ENCODE measurements around the gene RWDD3. TPM values are rescaled to one million over a fixed set of nuclear protein-coding genes. Genes with fewer than 3 reads are reported as not detected.

Gene RWDD3
- polyA plus RNA-seq, 2 donors: 7.8 to 26.9 TPM

- Histone ChIP-seq H3K4me3 (ENCODE audit: low read depth in 1 of 2, low read length in 2 of 2) (no peak overlapping the region), H3K27me3 (ENCODE audit: control insufficient read depth in 1 of 2, insufficient read depth in 2 of 2, low read length in 2 of 2) (no peaks in the 10 kb centered on the region), H3K36me3 (ENCODE audit: control insufficient read depth in 2 of 2, insufficient read depth in 2 of 2, low read length in 1 of 2) (no peaks in the 10 kb centered on the region), H3K9me3 (ENCODE audit: control insufficient read depth in 2 of 2, insufficient read depth in 1 of 2, low read depth in 1 of 2, low read length in 1 of 2) (no peaks in the 10 kb centered on the region), H3K27ac (ENCODE audit: low read depth in 2 of 2, low read length in 1 of 2) (no peak overlapping the region), H3K4me1 (ENCODE audit: control insufficient read depth in 2 of 2, insufficient read depth in 2 of 2, low read length in 1 of 2) (no peaks in the 10 kb centered on the region)
- WGBS, 2 donors: 64 to 78% methylated on average over 3 of the region's 3 CpGs
Observed at GRCh38 chr1:95226781-95227660, 7.0 kb upstream of the RWDD3 start.

GRCh38 chr1:95229037-95229436, 5.0 kb upstream of the RWDD3 start:
- no peaks in the 10 kb centered on the region for H3K4me1 ChIP-seq (ENCODE audit: control insufficient read depth in 2 of 2, insufficient read depth in 2 of 2, low read length in 1 of 2)
- no peak overlapping the region for H3K4me3 ChIP-seq (ENCODE audit: low read depth in 1 of 2, low read length in 2 of 2)
- 75 to 82% methylated on average over 5 of the region's 5 CpGs for WGBS, 2 donors
- no peaks in the 10 kb centered on the region for H3K27me3 ChIP-seq (ENCODE audit: control insufficient read depth in 1 of 2, insufficient read depth in 2 of 2, low read length in 2 of 2)
- H3K9me3 ChIP-seq (ENCODE audit: control insufficient read depth in 2 of 2, insufficient read depth in 1 of 2, low read depth in 1 of 2, low read length in 1 of 2): no peaks in the 10 kb centered on the region
- no peaks in the 10 kb centered on the region for H3K36me3 ChIP-seq (ENCODE audit: control insufficient read depth in 2 of 2, insufficient read depth in 2 of 2, low read length in 1 of 2)
- no peak overlapping the region for H3K27ac ChIP-seq (ENCODE audit: low read depth in 2 of 2, low read length in 1 of 2)

GRCh38 chr1:95229706-95230105, 4.3 kb upstream of the RWDD3 start:
- Histone ChIP-seq H3K27ac (ENCODE audit: low read depth in 2 of 2, low read length in 1 of 2) (no peak overlapping the region), H3K36me3 (ENCODE audit: control insufficient read depth in 2 of 2, insufficient read depth in 2 of 2, low read length in 1 of 2) (no peaks in the 10 kb centered on the region)

GRCh38 chr1:95230256-95230655, 3.8 kb upstream of the RWDD3 start:
- H3K9me3 ChIP-seq (ENCODE audit: control insufficient read depth in 2 of 2, insufficient read depth in 1 of 2, low read depth in 1 of 2, low read length in 1 of 2): no peaks in the 10 kb centered on the region
- H3K36me3 ChIP-seq (ENCODE audit: control insufficient read depth in 2 of 2, insufficient read depth in 2 of 2, low read length in 1 of 2): no peaks in the 10 kb centered on the region
- H3K4me1 ChIP-seq (ENCODE audit: control insufficient read depth in 2 of 2, insufficient read depth in 2 of 2, low read length in 1 of 2): no peaks in the 10 kb centered on the region
- H3K27me3 ChIP-seq (ENCODE audit: control insufficient read depth in 1 of 2, insufficient read depth in 2 of 2, low read length in 2 of 2): no peaks in the 10 kb centered on the region
- H3K4me3 ChIP-seq (ENCODE audit: low read depth in 1 of 2, low read length in 2 of 2): no peak overlapping the region
- 63 to 67% methylated on average over 2 of the region's 2 CpGs for WGBS, 2 donors
- H3K27ac ChIP-seq (ENCODE audit: low read depth in 2 of 2, low read length in 1 of 2): no peak overlapping the region

More at GRCh38 chr1:95229706-95230105, 4.3 kb upstream of the RWDD3 start:
- Histone ChIP-seq H3K27me3 (ENCODE audit: control insufficient read depth in 1 of 2, insufficient read depth in 2 of 2, low read length in 2 of 2) (no peaks in the 10 kb centered on the region), H3K4me1 (ENCODE audit: control insufficient read depth in 2 of 2, insufficient read depth in 2 of 2, low read length in 1 of 2) (no peaks in the 10 kb centered on the region), H3K4me3 (ENCODE audit: low read depth in 1 of 2, low read length in 2 of 2) (no peak overlapping the region), H3K9me3 (ENCODE audit: control insufficient read depth in 2 of 2, insufficient read depth in 1 of 2, low read depth in 1 of 2, low read length in 1 of 2) (no peaks in the 10 kb centered on the region)

- H3K36me3 ChIP-seq (ENCODE audit: control insufficient read depth in 2 of 2, insufficient read depth in 2 of 2, low read length in 1 of 2): no peaks in the 10 kb centered on the region
- H3K4me1 ChIP-seq (ENCODE audit: control insufficient read depth in 2 of 2, insufficient read depth in 2 of 2, low read length in 1 of 2): no peaks in the 10 kb centered on the region
- 51 to 69% methylated on average over 3 of the region's 3 CpGs for WGBS, 2 donors
- no peaks in the 10 kb centered on the region for H3K9me3 ChIP-seq (ENCODE audit: control insufficient read depth in 2 of 2, insufficient read depth in 1 of 2, low read depth in 1 of 2, low read length in 1 of 2)
- H3K4me3 ChIP-seq (ENCODE audit: low read depth in 1 of 2, low read length in 2 of 2): no peak overlapping the region
- H3K27me3 ChIP-seq (ENCODE audit: control insufficient read depth in 1 of 2, insufficient read depth in 2 of 2, low read length in 2 of 2): no peaks in the 10 kb centered on the region
- H3K27ac ChIP-seq (ENCODE audit: low read depth in 2 of 2, low read length in 1 of 2): no peak overlapping the region
Observed at GRCh38 chr1:95230768-95231191, 3.2 kb upstream of the RWDD3 start.

GRCh38 chr1:95232646-95233318, 1.2 kb upstream of the RWDD3 start:
- H3K36me3 ChIP-seq (ENCODE audit: control insufficient read depth in 2 of 2, insufficient read depth in 2 of 2, low read length in 1 of 2): no peaks in the 10 kb centered on the region
- peak overlapping the region in 1 of 2 donors; percentile 71 for H3K27ac ChIP-seq (ENCODE audit: low read depth in 2 of 2, low read length in 1 of 2)
- no peaks in the 10 kb centered on the region for H3K9me3 ChIP-seq (ENCODE audit: control insufficient read depth in 2 of 2, insufficient read depth in 1 of 2, low read depth in 1 of 2, low read length in 1 of 2)
- 45 to 47% methylated on average over 8 of the region's 8 CpGs for WGBS, 2 donors
- H3K4me3 ChIP-seq (ENCODE audit: low read depth in 1 of 2, low read length in 2 of 2): peak overlapping the region; percentile 45 to 70
- no peaks in the 10 kb centered on the region for H3K27me3 ChIP-seq (ENCODE audit: control insufficient read depth in 1 of 2, insufficient read depth in 2 of 2, low read length in 2 of 2)
- H3K4me1 ChIP-seq (ENCODE audit: control insufficient read depth in 2 of 2, insufficient read depth in 2 of 2, low read length in 1 of 2): no peaks in the 10 kb centered on the region

- no peaks in the 10 kb centered on the region for H3K4me1 ChIP-seq (ENCODE audit: control insufficient read depth in 2 of 2, insufficient read depth in 2 of 2, low read length in 1 of 2)
- no peaks in the 10 kb centered on the region for H3K27me3 ChIP-seq (ENCODE audit: control insufficient read depth in 1 of 2, insufficient read depth in 2 of 2, low read length in 2 of 2)
- H3K9me3 ChIP-seq (ENCODE audit: control insufficient read depth in 2 of 2, insufficient read depth in 1 of 2, low read depth in 1 of 2, low read length in 1 of 2): no peaks in the 10 kb centered on the region
- peak overlapping the region; percentile 45 to 70 for H3K4me3 ChIP-seq (ENCODE audit: low read depth in 1 of 2, low read length in 2 of 2)
- H3K27ac ChIP-seq (ENCODE audit: low read depth in 2 of 2, low read length in 1 of 2): peak overlapping the region; percentile 71 to 82
- WGBS, 2 donors: 17 to 22% methylated on average over 14 of the region's 14 CpGs
- H3K36me3 ChIP-seq (ENCODE audit: control insufficient read depth in 2 of 2, insufficient read depth in 2 of 2, low read length in 1 of 2): no peaks in the 10 kb centered on the region
Observed at GRCh38 chr1:95233319-95233736, 682 bp upstream of the RWDD3 start.

GRCh38 chr1:95236784-95237575, 3.0 kb downstream of the RWDD3 start:
- no peaks in the 10 kb centered on the region for H3K27me3 ChIP-seq (ENCODE audit: control insufficient read depth in 1 of 2, insufficient read depth in 2 of 2, low read length in 2 of 2)
- H3K4me1 ChIP-seq (ENCODE audit: control insufficient read depth in 2 of 2, insufficient read depth in 2 of 2, low read length in 1 of 2): no peaks in the 10 kb centered on the region
- H3K27ac ChIP-seq (ENCODE audit: low read depth in 2 of 2, low read length in 1 of 2): no peak overlapping the region
- H3K36me3 ChIP-seq (ENCODE audit: control insufficient read depth in 2 of 2, insufficient read depth in 2 of 2, low read length in 1 of 2): peaks cover 6 to 12% of the 10 kb centered on the region in 2 donors
- H3K9me3 ChIP-seq (ENCODE audit: control insufficient read depth in 2 of 2, insufficient read depth in 1 of 2, low read depth in 1 of 2, low read length in 1 of 2): peaks cover 2 to 4% of the 10 kb centered on the region in 2 donors
- H3K4me3 ChIP-seq (ENCODE audit: low read depth in 1 of 2, low read length in 2 of 2): no peak overlapping the region
- WGBS, 2 donors: 84 to 96% methylated on average over 2 of the region's 2 CpGs

- no peaks in the 10 kb centered on the region for H3K4me1 ChIP-seq (ENCODE audit: control insufficient read depth in 2 of 2, insufficient read depth in 2 of 2, low read length in 1 of 2)
- WGBS, 2 donors: 63 to 67% methylated on average over 4 of the region's 4 CpGs
- peaks cover 2 to 4% of the 10 kb centered on the region in 2 donors for H3K9me3 ChIP-seq (ENCODE audit: control insufficient read depth in 2 of 2, insufficient read depth in 1 of 2, low read depth in 1 of 2, low read length in 1 of 2)
- peaks cover 6 to 12% of the 10 kb centered on the region in 2 donors for H3K36me3 ChIP-seq (ENCODE audit: control insufficient read depth in 2 of 2, insufficient read depth in 2 of 2, low read length in 1 of 2)
- H3K4me3 ChIP-seq (ENCODE audit: low read depth in 1 of 2, low read length in 2 of 2): no peak overlapping the region
- H3K27me3 ChIP-seq (ENCODE audit: control insufficient read depth in 1 of 2, insufficient read depth in 2 of 2, low read length in 2 of 2): no peaks in the 10 kb centered on the region
- H3K27ac ChIP-seq (ENCODE audit: low read depth in 2 of 2, low read length in 1 of 2): no peak overlapping the region
Observed at GRCh38 chr1:95237981-95238703, 4.1 kb downstream of the RWDD3 start.

Data from esophagus (tissue), 2 donors.